Osteocyte (in vitro differentiated cells): ENCODE measurements around the gene PHRF1. TPM values are rescaled to one million over a fixed set of nuclear protein-coding genes. Genes with fewer than 3 reads are reported as not detected.

Experiments
- DNase-seq: peaks from one replicate; pipeline ENCODE4 v3.0.0; 2021; ENCODE audit warnings: mixed read lengths; ENCODE audit not compliant: unreplicated experiment; ENCODE audit errors: extremely low spot score
- H3K27ac Mint-ChIP-seq: one replicate; pipeline ENCODE4 v1.8.0; 2021; ENCODE audit warnings: mild to moderate bottlenecking, mixed read lengths; ENCODE audit not compliant: unreplicated experiment
- H3K27me3 Mint-ChIP-seq: one replicate; pipeline ENCODE4 v1.8.0; 2021; ENCODE audit warnings: mixed read lengths; ENCODE audit not compliant: unreplicated experiment
- H3K36me3 Mint-ChIP-seq: one replicate; pipeline ENCODE4 v1.8.0; 2021; ENCODE audit warnings: mixed read lengths; ENCODE audit not compliant: unreplicated experiment
- H3K4me1 Mint-ChIP-seq: one replicate; pipeline ENCODE4 v1.8.0; 2021; ENCODE audit warnings: mixed read lengths; ENCODE audit not compliant: unreplicated experiment
- H3K4me3 Mint-ChIP-seq: one replicate; pipeline ENCODE4 v1.8.0; 2021; ENCODE audit warnings: mild to moderate bottlenecking, moderate library complexity, mixed read lengths; ENCODE audit not compliant: unreplicated experiment
- H3K9me3 Mint-ChIP-seq: one replicate; pipeline ENCODE4 v1.8.0; 2021; ENCODE audit warnings: mixed read lengths; ENCODE audit not compliant: unreplicated experiment
- CTCF ChIP-seq: fragments of 200-600 bp; sonication (generic); IDR thresholded peaks from 2 replicates; pipeline ENCODE4 v1.5.0; 2021; ENCODE audit warnings: antibody characterized with exemption, mild to moderate bottlenecking, moderate library complexity
- total RNA-seq: library from RNA; stranded (reverse); gene quantifications from 2 replicates; pipeline ENCODE4 v1.2.1, GENCODE V29; 2021

The PHRF1 gene
- total RNA-seq, 1 donor from 2014 or later = 31.5 TPM

- DNase-seq = no peak
- H3K4me3 Mint-ChIP-seq = no peak within 1 kb of the TSS
- TF ChIP-seq CTCF = no peak
Observed at GRCh38 chr11:624705-625635, 48.7 kb downstream of the PHRF1 start, which contains the start of gene CDHR5. Gene CDHR5 (minus strand): TSS chr11:624955. CDS start chr11:624902, 53 bp downstream.

GRCh38 chr11:625636-626268, 49.5 kb downstream of the PHRF1 start:
- Mint-ChIP-seq H3K27me3 (no peaks in the 10 kb centered on the region), H3K9me3 (no peaks in the 10 kb centered on the region), H3K4me1 (peaks cover 20% of the 10 kb centered on the region), H3K36me3 (no peaks in the 10 kb centered on the region), H3K27ac (no peak overlapping the region), H3K4me3 (no peak overlapping the region)
- TF ChIP-seq CTCF = no peak
- DNase-seq = no peak

More at GRCh38 chr11:624705-625635, 48.7 kb downstream of the PHRF1 start, which contains the start of gene CDHR5:
- no peak within 1 kb of the TSS for H3K27ac Mint-ChIP-seq
- no peaks in the 10 kb centered on the region for H3K9me3 Mint-ChIP-seq
- H3K27me3 Mint-ChIP-seq = no peaks in the 10 kb centered on the region
- no peaks in the 10 kb centered on the region for H3K36me3 Mint-ChIP-seq
- peaks cover 20% of the 10 kb centered on the region for H3K4me1 Mint-ChIP-seq

- Mint-ChIP-seq H3K27me3 (no peaks in the 10 kb centered on the region), H3K4me1 (peaks cover 20% of the 10 kb centered on the region), H3K36me3 (no peaks in the 10 kb centered on the region), H3K27ac (no peak within 1 kb of the TSS), H3K4me3 (no peak within 1 kb of the TSS), H3K9me3 (no peaks in the 10 kb centered on the region)
- DNase-seq = no peak
- no peak for TF ChIP-seq CTCF
Observed at GRCh38 chr11:626475-627307, 50.4 kb downstream of the PHRF1 start, which contains the start of gene SCT. Gene SCT (minus strand): TSS chr11:627181. CDS start chr11:627143, 38 bp downstream.

DNA sequence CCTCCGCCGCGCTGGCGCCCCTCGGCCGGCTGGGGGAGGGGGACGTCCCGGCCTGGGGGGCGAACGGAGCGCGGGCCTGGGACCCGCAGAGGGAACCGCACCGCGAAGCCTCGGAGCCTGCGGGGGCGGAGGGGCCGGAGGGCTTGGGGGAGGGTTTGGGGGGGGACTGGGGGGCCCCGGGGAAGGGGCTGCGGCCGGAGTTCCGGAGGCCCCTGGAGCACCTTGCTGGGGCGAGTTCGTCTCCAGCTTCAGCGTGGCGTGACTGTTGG, 51.0 kb downstream of the PHRF1 start:
- DNase-seq = no peak

More for the DNA sequence above, 51.0 kb downstream of the PHRF1 start:
- Mint-ChIP-seq H3K4me3 (no peak overlapping the region), H3K4me1 (peaks cover 20% of the 10 kb centered on the region), H3K27me3 (no peaks in the 10 kb centered on the region), H3K9me3 (no peaks in the 10 kb centered on the region), H3K36me3 (no peaks in the 10 kb centered on the region), H3K27ac (no peak overlapping the region)
- TF ChIP-seq CTCF = no peak
